DND-41 (cell line): Measurements from ENCODE around the gene SEL1L2.

Source experiments
- CTCF ChIP-seq: IDR thresholded peaks from 2 replicates; pipeline ENCODE4 v1.5.1; 2012; ENCODE audit warnings: borderline replicate concordance, low read length, moderate library complexity, mild to moderate bottlenecking; ENCODE audit not compliant: poor library complexity, severe bottlenecking; ENCODE audit errors: extremely low read depth
- EZH2 ChIP-seq: IDR thresholded peaks from 3 replicates; pipeline ENCODE4 v1.6.1; 2012; ENCODE audit warnings: borderline replicate concordance, low read depth, mild to moderate bottlenecking, moderate library complexity, low read length, inconsistent platforms; ENCODE audit not compliant: severe bottlenecking

- TF ChIP-seq EZH2 (no peak), CTCF (no peak)
Measured at GRCh38 chr20:13922241-13922640, 68.2 kb downstream of the SEL1L2 start.
